ENCODE data around the gene SUMO3.

DNA sequence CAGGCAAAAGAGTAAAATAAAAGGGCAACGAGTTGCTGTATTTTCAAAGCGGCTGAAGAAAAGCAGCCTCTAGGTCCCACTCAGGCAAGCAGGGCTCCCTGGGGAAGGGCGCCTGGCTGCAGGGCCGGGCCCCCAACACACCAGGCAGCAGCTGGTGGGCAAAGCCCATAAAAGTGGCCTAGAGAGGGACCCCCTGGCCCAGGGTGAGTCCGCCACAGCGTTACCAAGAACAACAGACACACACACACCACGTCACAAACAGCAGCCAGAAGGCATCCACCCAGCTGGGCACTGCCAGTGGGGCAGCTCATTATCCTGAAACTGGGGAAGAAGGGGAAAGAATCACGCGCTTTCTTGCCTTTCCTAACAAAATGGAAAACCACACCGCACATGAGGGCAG, 4.7 kb downstream of the SUMO3 start:
- TF ChIP-seq POLR2AphosphoS5 (IDR thresholded peaks at IDR 0.05) = no peak
- no peak for TF ChIP-seq POLR2A (IDR thresholded peaks at IDR 0.05)
